GM23248 (cell line): ENCODE results near the gene MYRFL. TPM values are rescaled to one million over a fixed set of nuclear protein-coding genes. Genes with fewer than 3 reads are reported as not detected.

Source experiments
- DNase-seq: peaks from one replicate; pipeline ENCODE4 v3.0.0-alpha.2; 2015
- H2AFZ ChIP-seq: fragments of 200-600 bp; sonication (generic); 2 replicates; pipeline ENCODE4 v1.6.1; 2016; ENCODE audit warnings: antibody characterized with exemption
- H3F3A ChIP-seq: fragments of 200-600 bp; sonication (generic); 2 replicates; pipeline ENCODE4 v1.6.1; 2016; ENCODE audit warnings: mild to moderate bottlenecking, antibody characterized with exemption, mixed run types; ENCODE audit not compliant: insufficient read depth
- H3K27ac ChIP-seq: fragments of 200-600 bp; sonication (generic); 2 replicates; pipeline ENCODE4 v1.5.1; 2016; ENCODE audit warnings: mild to moderate bottlenecking
- H3K27me3 ChIP-seq: fragments of 200-600 bp; sonication (generic); replicated peaks from 2 replicates; pipeline ENCODE4 v1.6.1; 2016; ENCODE audit warnings: mild to moderate bottlenecking; ENCODE audit not compliant: insufficient read depth
- H3K36me3 ChIP-seq: fragments of 200-600 bp; sonication (generic); 2 replicates; pipeline ENCODE4 v1.6.1; 2016; ENCODE audit warnings: low read depth, mild to moderate bottlenecking
- H3K4me1 ChIP-seq: fragments of 200-600 bp; sonication (generic); 2 replicates; pipeline ENCODE4 v1.6.1; 2016; ENCODE audit warnings: mild to moderate bottlenecking; ENCODE audit not compliant: insufficient read depth
- H3K4me2 ChIP-seq: fragments of 200-600 bp; sonication (generic); one replicate; pipeline ENCODE4 v1.6.1; 2016; ENCODE audit warnings: mild to moderate bottlenecking; ENCODE audit not compliant: unreplicated experiment
- H3K4me3 ChIP-seq: fragments of 200-600 bp; sonication (generic); 2 replicates; pipeline ENCODE4 v1.5.1; 2016; ENCODE audit warnings: mild to moderate bottlenecking
- H3K79me2 ChIP-seq: fragments of 200-600 bp; sonication (generic); 2 replicates; pipeline ENCODE4 v1.6.1; 2016; ENCODE audit warnings: mild to moderate bottlenecking; ENCODE audit not compliant: insufficient read depth
- H3K9ac ChIP-seq: fragments of 200-600 bp; sonication (generic); 2 replicates; pipeline ENCODE4 v1.6.1; 2016; ENCODE audit warnings: mild to moderate bottlenecking
- H3K9me2 ChIP-seq: fragments of 200-600 bp; sonication (generic); 2 replicates; pipeline ENCODE4 v1.6.1; 2016; ENCODE audit warnings: mixed run types, mild to moderate bottlenecking, moderate library complexity; ENCODE audit not compliant: insufficient read depth
- H3K9me3 ChIP-seq: fragments of 200-600 bp; sonication (generic); one replicate; pipeline ENCODE4 v1.6.1; 2017; ENCODE audit warnings: low read depth
- H4K20me1 ChIP-seq: fragments of 200-600 bp; sonication (generic); 2 replicates; pipeline ENCODE4 v1.6.0; 2016; ENCODE audit not compliant: insufficient read depth
- EZH2 ChIP-seq: fragments of 200-600 bp; sonication (generic); IDR thresholded peaks from 2 replicates; pipeline ENCODE4 v1.6.1; 2018; ENCODE audit warnings: antibody characterized with exemption, mild to moderate bottlenecking; ENCODE audit not compliant: insufficient read depth, poor library complexity, severe bottlenecking
- EZH2phosphoT487 ChIP-seq: fragments of 200-600 bp; sonication (generic); IDR thresholded peaks from 2 replicates; pipeline ENCODE4 v1.6.1; 2018; ENCODE audit warnings: antibody characterized with exemption, moderate library complexity, mild to moderate bottlenecking, low read depth; ENCODE audit not compliant: insufficient read depth
- WGBS, 2 experiments: methylation state at CpG; one replicate each; pipeline ENCODE4 v1.1.6; 2015 to 2017; ENCODE audit warnings: low lambda C conversion rate in 2 of 2, low coverage in 1 of 2; ENCODE audit errors: missing lambda C conversion rate in 2 of 2; 5-methylcytosine and 5-hydroxymethylcytosine counted together
- in situ Hi-C: fragments of 300-500 bp; cut with MboI; formaldehyde crosslinking; loops from 2 replicates; pipeline ENCODE4 v1.15.0; 2020
- polyA plus RNA-seq: library from polyadenylated mRNA; unstranded; fragments of >200 nt; fragmentation: Nextera tagmentation; extraction: Ambion mirVana; gene quantifications from 2 replicates; pipeline ENCODE4 v1.2.1, GENCODE V29; 2016
- total RNA-seq: library from RNA; depleted of rRNA; stranded (reverse); fragments of >200 nt; shearing (Covaris generic); gene quantifications from 2 replicates; pipeline ENCODE4 v1.2.3, GENCODE V29; 2014; rRNA removed

The MYRFL gene
- total and polyA plus RNA-seq, 2 experiments from 2014 or later: not detected

DNA sequence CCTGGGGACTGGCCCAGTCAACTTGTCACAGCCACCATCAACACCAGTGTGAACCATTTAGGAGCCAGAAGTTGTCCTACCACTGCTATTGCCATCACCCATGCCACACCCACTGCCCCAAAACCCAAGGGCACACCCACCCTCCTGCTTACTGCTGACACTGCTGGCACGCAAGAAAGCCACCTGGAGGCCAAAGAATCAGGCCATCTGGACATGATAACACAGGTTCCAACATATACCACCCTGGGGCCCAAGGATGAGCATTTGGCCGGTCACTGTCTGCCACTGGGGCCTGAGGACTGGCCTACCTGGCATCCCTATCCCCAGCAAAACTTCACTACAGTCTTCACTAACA is 181.6 kb downstream of the MYRFL start:
- Histone ChIP-seq H2AFZ (no peak overlapping the region), H3K36me3 (no peaks in the 10 kb centered on the region), H3K4me2 (no peak overlapping the region), H3K9ac (no peak overlapping the region), H3K4me1 (no peaks in the 10 kb centered on the region), H3K9me2 (no peaks in the 10 kb centered on the region), H4K20me1 (no peaks in the 10 kb centered on the region), H3K27me3 (no peaks in the 10 kb centered on the region; the same call in 1 of the 2 replicates), H3F3A (no peaks in the 10 kb centered on the region), H3K4me3 (no peak overlapping the region), H3K27ac (no peak overlapping the region), H3K79me2 (no peaks in the 10 kb centered on the region), H3K9me3 (peaks cover 11% of the 10 kb centered on the region)
- in situ Hi-C loops: no loop called here
- DNase-seq: no peak
- TF ChIP-seq EZH2phosphoT487: no peak
- TF ChIP-seq EZH2: no peak
- WGBS, 2 experiments: 16 to 34% methylated on average over 2 of the region's 2 CpGs

- no peaks in the 10 kb centered on the region for H3K9me2 ChIP-seq
- H3K4me3 ChIP-seq: no peak overlapping the region
- 36 to 41% methylated on average over 2 of the region's 2 CpGs for WGBS, 2 experiments
- H3F3A ChIP-seq: no peaks in the 10 kb centered on the region
- H3K4me1 ChIP-seq: no peaks in the 10 kb centered on the region
- in situ Hi-C loops: no loop called here
- TF ChIP-seq EZH2: no peak
- no peak for TF ChIP-seq EZH2phosphoT487
- no peaks in the 10 kb centered on the region for H3K36me3 ChIP-seq
- no peaks in the 10 kb centered on the region; the same call in 1 of the 2 replicates for H3K27me3 ChIP-seq
- H3K79me2 ChIP-seq: no peaks in the 10 kb centered on the region
- DNase-seq: peak; percentile 9
- no peak overlapping the region for H3K27ac ChIP-seq
- H2AFZ ChIP-seq: no peak overlapping the region
- H3K4me2 ChIP-seq: no peak overlapping the region
- no peaks in the 10 kb centered on the region for H4K20me1 ChIP-seq
- no peak overlapping the region for H3K9ac ChIP-seq
- H3K9me3 ChIP-seq: peaks cover 11% of the 10 kb centered on the region
Measured at GRCh38 chr12:70007687-70008086, 182.7 kb downstream of the MYRFL start.

Other genes starting within 250 kb of the MYRFL start
- 171 and 176 TPM in 2 replicates for gene CCT2, start 239.8 kb upstream of the MYRFL start, total RNA-seq
- gene CCT2, start 239.8 kb upstream of the MYRFL start, polyA plus RNA-seq: 157 and 158 TPM in 2 replicates
- gene LRRC10, start 214.3 kb upstream of the MYRFL start, total RNA-seq: not detected in 2 replicates
- gene LRRC10, start 214.3 kb upstream of the MYRFL start, polyA plus RNA-seq: not detected in 2 replicates
- gene BEST3, start 125.9 kb upstream of the MYRFL start, total RNA-seq: 0.25 TPM in 1 of 2 replicates, not detected in the other
- gene BEST3, start 125.9 kb upstream of the MYRFL start, polyA plus RNA-seq: not detected in 2 replicates
- 2.5 and 3.4 TPM in 2 replicates for gene RAB3IP, start 86.4 kb upstream of the MYRFL start, total RNA-seq
- 1.2 and 3.6 TPM in 2 replicates for gene RAB3IP, start 86.4 kb upstream of the MYRFL start, polyA plus RNA-seq